H1 (cell line): ENCODE results near the gene RBP7. TPM values are rescaled to one million over a fixed set of nuclear protein-coding genes. Genes with fewer than 3 reads are reported as not detected.

Experiments
- CTCF ChIA-PET: fragments of 300-600 bp; sonication (Branson Sonifier 250); formaldehyde crosslinking; loops from one replicate; lab custom pipeline; 2021; ENCODE audit not compliant: partially characterized antibody; lab: Charles Lee
- POLR2A ChIA-PET: fragments of 300-600 bp; sonication (Branson Sonifier 250); formaldehyde crosslinking; loops from one replicate; lab custom pipeline; 2021; ENCODE audit warnings: inconsistent platforms; ENCODE audit not compliant: partially characterized antibody; lab: Charles Lee
- DNase-seq, 2 experiments: peaks; one replicate each; pipeline versions ENCODE4 v3.0.0 to v3.0.0-alpha.2; 2010 to 2022; ENCODE audit warnings: low spot score in 2 of 2, low read depth in 1 of 2, mixed read lengths in 1 of 2
- FAIRE-seq: peaks from 2 replicates; lab custom pipeline; 2011; peaks lifted over from hg19 to GRCh38; lab: Jason Lieb, UNC
- H2AFZ ChIP-seq: 2 replicates; pipeline ENCODE4 v1.8.1; 2012; ENCODE audit warnings: low read length, inconsistent platforms
- H2AK5ac ChIP-seq: 2 replicates; pipeline ENCODE4 v1.6.1; 2013; ENCODE audit warnings: low read depth, low read length
- H2BK120ac ChIP-seq: replicated peaks from 2 replicates; pipeline ENCODE3; 2013; ENCODE audit warnings: low read depth, low read length, inconsistent platforms
- H2BK12ac ChIP-seq: 2 replicates; pipeline ENCODE4 v1.6.1; 2013; ENCODE audit warnings: low read depth, low read length
- H2BK15ac ChIP-seq: 2 replicates; pipeline ENCODE4 v1.6.1; 2013; ENCODE audit warnings: low read length
- H2BK20ac ChIP-seq: 2 replicates; pipeline ENCODE4 v1.6.1; 2013; ENCODE audit warnings: low read length
- H2BK5ac ChIP-seq: 2 replicates; pipeline ENCODE4 v1.6.1; 2013; ENCODE audit warnings: low read depth, low read length
- H3K14ac ChIP-seq: 2 replicates; pipeline ENCODE4 v1.6.1; 2013; ENCODE audit warnings: inconsistent platforms; ENCODE audit not compliant: insufficient read length
- H3K18ac ChIP-seq: 2 replicates; pipeline ENCODE4 v1.6.1; 2013; ENCODE audit warnings: low read length; ENCODE audit errors: extremely low read depth
- H3K23ac ChIP-seq: 2 replicates; pipeline ENCODE4 v1.6.1; 2013; ENCODE audit warnings: inconsistent platforms; ENCODE audit not compliant: insufficient read length
- H3K23me2 ChIP-seq: 2 replicates; pipeline ENCODE4 v1.6.1; 2013; ENCODE audit warnings: low read depth, low read length
- H3K27ac ChIP-seq: 2 replicates; pipeline ENCODE4 v1.6.1; 2011; ENCODE audit warnings: low read depth, low read length, inconsistent platforms
- H3K27me3 ChIP-seq, 4 experiments: replicated peaks in 1 of 4; 1 replicate in 1 of 4; 2 replicates in 3 of 4; pipeline versions ENCODE4 v1.6.1 to v1.8.1; 2011 to 2013; ENCODE audit warnings: low read length in 3 of 4, mild to moderate bottlenecking in 3 of 4, inconsistent platforms in 2 of 4, mixed read lengths in 2 of 4, moderate library complexity in 1 of 4; ENCODE audit not compliant: control insufficient read depth in 3 of 4, insufficient read depth in 3 of 4; ENCODE audit errors: extremely low read depth in 1 of 4
- H3K36me3 ChIP-seq, 4 experiments: 2 replicates each; pipeline versions ENCODE4 v1.6.1 to v1.8.1; 2011 to 2013; ENCODE audit warnings: mild to moderate bottlenecking in 4 of 4, low read length in 3 of 4, moderate library complexity in 2 of 4, control low read depth in 1 of 4, inconsistent platforms in 1 of 4; ENCODE audit not compliant: insufficient read depth in 4 of 4, control insufficient read depth in 2 of 4
- H3K4ac ChIP-seq: replicated peaks from 2 replicates; pipeline ENCODE3; 2013; ENCODE audit warnings: low read length, low read depth, mixed read lengths, inconsistent platforms; ENCODE audit not compliant: insufficient read length
- H3K4me1 ChIP-seq, 4 experiments: replicated peaks in 1 of 4; 1 replicate in 1 of 4; 2 replicates in 3 of 4; pipeline versions ENCODE4 v1.6.1 to v1.8.1; 2011 to 2013; ENCODE audit warnings: low read length in 3 of 4, inconsistent platforms in 2 of 4, mixed read lengths in 1 of 4; ENCODE audit not compliant: insufficient read depth in 4 of 4, control insufficient read depth in 3 of 4
- H3K4me2 ChIP-seq, 2 experiments: 2 replicates each; pipeline versions ENCODE4 v1.6.1 to v1.8.1; 2011 to 2013; ENCODE audit warnings: low read depth in 2 of 2, low read length in 2 of 2, control low read depth in 1 of 2, inconsistent platforms in 1 of 2, mild to moderate bottlenecking in 1 of 2; ENCODE audit not compliant: insufficient read depth in 1 of 2
- H3K4me3 ChIP-seq, 4 experiments: fragments of 200-600, 300-600 bp in 1 of 4; sonication (generic), shearing (Covaris generic), sonication (Bioruptor Twin) in 1 of 4; 2 replicates each; pipeline versions ENCODE4 v1.5.1 to v1.8.1; 2011 to 2016; ENCODE audit warnings: low read length in 4 of 4, low read depth in 3 of 4, control low read depth in 2 of 4, inconsistent platforms in 2 of 4, mild to moderate bottlenecking in 2 of 4, mixed read lengths in 1 of 4, moderate library complexity in 1 of 4; ENCODE audit not compliant: insufficient read depth in 2 of 4; ENCODE audit errors: extremely low read depth in 1 of 4
- H3K56ac ChIP-seq: replicated peaks from 2 replicates; pipeline ENCODE3; 2013; ENCODE audit warnings: low read depth, mild to moderate bottlenecking, mixed read lengths, low read length, inconsistent platforms; ENCODE audit not compliant: insufficient read length
- H3K79me1 ChIP-seq: 2 replicates; pipeline ENCODE4 v1.6.1; 2013; ENCODE audit warnings: low read depth, low read length, control low read depth
- H3K79me2 ChIP-seq, 2 experiments: 2 replicates each; pipeline versions ENCODE4 v1.6.1 to v1.8.1; 2012 to 2013; ENCODE audit warnings: low read length in 2 of 2, mild to moderate bottlenecking in 2 of 2, inconsistent platforms in 1 of 2; ENCODE audit not compliant: insufficient read depth in 2 of 2, control insufficient read depth in 1 of 2
- H3K9ac ChIP-seq, 4 experiments: replicated peaks in 1 of 4; 1 replicate in 1 of 4; 2 replicates in 3 of 4; pipeline versions ENCODE4 v1.6.1 to v1.8.1; 2011 to 2013; ENCODE audit warnings: low read depth in 3 of 4, low read length in 3 of 4, control low read depth in 2 of 4, mild to moderate bottlenecking in 2 of 4, moderate library complexity in 2 of 4, inconsistent platforms in 1 of 4; ENCODE audit errors: extremely low read depth in 1 of 4
- H3K9me3 ChIP-seq, 2 experiments: 2 replicates each; pipeline versions ENCODE4 v1.6.1 to v1.8.1; 2012 to 2013; ENCODE audit warnings: mild to moderate bottlenecking in 2 of 2, moderate library complexity in 2 of 2, control low read depth in 1 of 2, inconsistent platforms in 1 of 2, low read depth in 1 of 2, low read length in 1 of 2, mixed read lengths in 1 of 2; ENCODE audit not compliant: insufficient read depth in 2 of 2
- H4K20me1 ChIP-seq, 2 experiments: replicated peaks in 1 of 2; 2 replicates each; pipeline versions ENCODE3 to v1.8.1; 2011 to 2013; ENCODE audit warnings: inconsistent platforms in 2 of 2, low read length in 2 of 2, mild to moderate bottlenecking in 1 of 2; ENCODE audit not compliant: insufficient read depth in 2 of 2, control insufficient read depth in 1 of 2
- H4K5ac ChIP-seq: 2 replicates; pipeline ENCODE4 v1.6.1; 2013; ENCODE audit warnings: low read length, low read depth, mixed read lengths, inconsistent platforms; ENCODE audit not compliant: insufficient read length
- H4K8ac ChIP-seq: 2 replicates; pipeline ENCODE4 v1.8.0; 2013; ENCODE audit warnings: mild to moderate bottlenecking, moderate library complexity, low read length, inconsistent platforms; ENCODE audit not compliant: insufficient read depth; ENCODE audit errors: extremely low read depth
- H4K91ac ChIP-seq: replicated peaks from 2 replicates; pipeline ENCODE3; 2013; ENCODE audit warnings: low read length, mixed read lengths, inconsistent platforms; ENCODE audit not compliant: insufficient read length
- BCL11A ChIP-seq, 2 experiments: IDR thresholded peaks; one replicate each; pipeline ENCODE4 v1.6.1; 2011; ENCODE audit warnings: low read depth in 2 of 2, low read length in 2 of 2, mild to moderate bottlenecking in 2 of 2
- CHD1 ChIP-seq: IDR thresholded peaks from 2 replicates; pipeline ENCODE4 v1.6.1; 2012; ENCODE audit warnings: low read depth, low read length, improper control_type of control experiment
- CTBP2 ChIP-seq: IDR thresholded peaks from 2 replicates; pipeline ENCODE4 v1.7.0; 2011; ENCODE audit warnings: borderline replicate concordance, mild to moderate bottlenecking, moderate library complexity, mixed read lengths, low read length; ENCODE audit not compliant: insufficient read depth, insufficient read length
- EP300 ChIP-seq, 2 experiments: IDR thresholded peaks; 1 replicate in 1 of 2; 2 replicates in 1 of 2; pipeline ENCODE4 v1.6.1; 2011 to 2012; ENCODE audit warnings: low read depth in 2 of 2, low read length in 2 of 2, mild to moderate bottlenecking in 2 of 2, borderline replicate concordance in 1 of 2, inconsistent platforms in 1 of 2, moderate library complexity in 1 of 2
- GABPA ChIP-seq: IDR thresholded peaks from 2 replicates; pipeline ENCODE4 v1.6.1; 2011; ENCODE audit warnings: mild to moderate bottlenecking, low read length, moderate library complexity, borderline replicate concordance; ENCODE audit not compliant: insufficient read depth
- JUND ChIP-seq: IDR thresholded peaks from 2 replicates; pipeline ENCODE4 v1.6.1; 2011; ENCODE audit warnings: mild to moderate bottlenecking, improper control_type of control experiment, low read length
- POLR2A ChIP-seq, 2 experiments: IDR thresholded peaks; 1 replicate in 1 of 2; 2 replicates in 1 of 2; pipeline ENCODE4 v1.6.1; 2011; ENCODE audit warnings: low read depth in 2 of 2, low read length in 2 of 2, mild to moderate bottlenecking in 2 of 2; ENCODE audit errors: control extremely low read depth in 1 of 2
- RXRA ChIP-seq: IDR thresholded peaks from 2 replicates; pipeline ENCODE4 v1.6.1; 2011; ENCODE audit warnings: low read depth, mild to moderate bottlenecking, low read length, moderate library complexity; ENCODE audit not compliant: insufficient read depth
- SAP30 ChIP-seq: fragments of 300-600 bp; sonication (generic); IDR thresholded peaks from 2 replicates; pipeline ENCODE4 v1.7.1; 2012; ENCODE audit warnings: low read length, moderate library complexity, mild to moderate bottlenecking, inconsistent platforms; ENCODE audit not compliant: insufficient read depth, insufficient replicate concordance
- SIRT6 ChIP-seq: IDR thresholded peaks from one replicate; pipeline ENCODE4 v1.7.1; 2012; ENCODE audit warnings: low read length, inconsistent platforms
- SP1 ChIP-seq: IDR thresholded peaks from 2 replicates; pipeline ENCODE4 v1.6.1; 2011; ENCODE audit warnings: low read depth, low read length
- TBP ChIP-seq: IDR thresholded peaks from 2 replicates; pipeline ENCODE4 v1.6.1; 2011; ENCODE audit warnings: low read depth, low read length, improper control_type of control experiment
- TEAD4 ChIP-seq: IDR thresholded peaks from 2 replicates; pipeline ENCODE4 v1.6.1; 2012; ENCODE audit warnings: low read depth, low read length, inconsistent platforms, mixed read lengths
- YY1 ChIP-seq: IDR thresholded peaks from 2 replicates; pipeline ENCODE4 v1.6.1; 2011; ENCODE audit warnings: low read depth, mild to moderate bottlenecking, low read length
- WGBS, 2 experiments: shearing (Covaris generic) in 1 of 2; methylation state at CpG; one replicate each; pipeline versions ENCODE4 v1.1.6 to v1.1.7; 2013 to 2015; ENCODE audit warnings: low lambda C conversion rate in 2 of 2, mixed read lengths in 2 of 2, inconsistent platforms in 1 of 2, low coverage in 1 of 2, missing lambda C conversion rate in 1 of 2; ENCODE audit not compliant: insufficient replicate concordance in 2 of 2, insufficient coverage in 1 of 2, insufficient read length in 1 of 2; ENCODE audit errors: extremely low coverage in 1 of 2, missing lambda C conversion rate in 1 of 2; 5-methylcytosine and 5-hydroxymethylcytosine counted together
- polyA plus RNA-seq, 7 experiments: library from polyadenylated mRNA; depleted of rRNA in 3 of 7; stranded (reverse) in 5 of 7; unstranded in 2 of 7; fragments of >200 nt in 5 of 7; fragments of 200-250 nt in 2 of 7; gene quantifications; 1 replicate in 5 of 7; 2 replicates in 1 of 7; 4 replicates in 1 of 7; pipeline versions ENCODE4 v1.2.1 to v1.2.3, GENCODE V29; 2011 to 2013; ENCODE audit warnings: missing spikeins in 2 of 7, mixed read lengths in 2 of 7
- total RNA-seq: library from RNA; stranded (reverse); fragmentation: NEBNext Ultra II Directional; extraction: Animal tissue kit (Norgen Biotek cat#: 25700); gene quantifications from 2 replicates; pipeline ENCODE4 v1.2.1, GENCODE V29; 2021
- TF ChIP-seq, protein P1 (sequence below): IDR thresholded peaks from 2 replicates; pipeline ENCODE4 v1.6.1; 2012; ENCODE audit warnings: inconsistent platforms

Gene RBP7
- total and polyA plus RNA-seq, 2 of the 8 experiments (the other 6 are each of a cell fraction or from before 2014, with no cell fraction given): 5.7 to 7.2 TPM

DNA sequence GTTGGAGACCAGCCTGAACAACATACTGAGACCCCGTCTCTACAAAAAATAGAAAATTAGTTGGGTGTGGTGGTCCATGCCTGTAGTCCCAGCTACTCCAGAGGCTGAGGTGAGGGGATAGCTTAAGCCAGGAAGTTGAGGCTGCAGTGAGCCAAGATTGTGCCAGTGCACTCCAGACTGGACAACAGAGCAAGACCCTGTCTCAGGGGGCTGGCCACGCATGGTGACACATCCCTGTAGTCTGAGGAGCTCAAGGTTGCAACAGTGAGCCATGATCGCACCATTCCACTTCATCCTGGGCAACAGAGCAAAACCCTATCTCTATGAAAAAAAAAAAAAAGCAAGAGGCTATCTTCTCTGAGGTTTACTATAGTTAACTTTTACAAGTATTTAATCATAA is 23.1 kb downstream of the RBP7 start:
- H3K18ac ChIP-seq: no peak overlapping the region
- H2AFZ ChIP-seq: no peak overlapping the region
- H4K5ac ChIP-seq: no peak overlapping the region
- no peaks in the 10 kb centered on the region for H3K27me3 ChIP-seq
- no peaks in the 10 kb centered on the region for H3K23me2 ChIP-seq
- H2AK5ac ChIP-seq: no peak overlapping the region
- no peak overlapping the region for H3K14ac ChIP-seq
- no peak overlapping the region for H4K91ac ChIP-seq
- H4K20me1 ChIP-seq: no peaks in the 10 kb centered on the region
- H3K79me2 ChIP-seq: no peaks in the 10 kb centered on the region
- ChIA-PET CTCF (interaction anchor here (0.6 to 0.8 kb wide), 2 partner anchors 16 to 71 kb away, joined by 3 read pairs; no protein-coding TSS in a partner anchor), POLR2A (no interaction called here)
- no peak overlapping the region for H3K23ac ChIP-seq
- H3K4ac ChIP-seq: no peak overlapping the region
- H3K4me3 ChIP-seq: no peak overlapping the region
- no peak overlapping the region for H2BK20ac ChIP-seq
- no peaks in the 10 kb centered on the region for H3K4me1 ChIP-seq
- no peak overlapping the region for H3K56ac ChIP-seq
- no peak overlapping the region for H2BK12ac ChIP-seq
- H4K8ac ChIP-seq: no peak overlapping the region
- FAIRE-seq: no peak
- DNase-seq: no peak
- H2BK15ac ChIP-seq: no peak overlapping the region
- H3K9ac ChIP-seq: no peak overlapping the region
- no peaks in the 10 kb centered on the region for H3K36me3 ChIP-seq
- H2BK120ac ChIP-seq: no peak overlapping the region
- H3K4me2 ChIP-seq: no peak overlapping the region
- no peaks in the 10 kb centered on the region for H3K9me3 ChIP-seq
- H3K79me1 ChIP-seq: no peaks in the 10 kb centered on the region
- WGBS, 2 experiments: 97% methylated on average over 3 of the region's 3 CpGs; no CpG with 5 or more reads in 1 of the 2 experiments
- no peak overlapping the region for H3K27ac ChIP-seq
- H2BK5ac ChIP-seq: no peak overlapping the region
- TF ChIP-seq JUND (no peak), CHD1 (no peak), POLR2A (IDR thresholded peaks at IDR 0.05; ENCODE audit: control extremely low read depth in 1 of 2, low read depth in 2 of 2, low read length in 2 of 2) (no peak), CTBP2 (no peak), EP300 (IDR thresholded peaks at IDR 0.05; ENCODE audit: borderline replicate concordance in 1 of 2, low read depth in 2 of 2, low read length in 2 of 2) (no peak), SP1 (no peak), BCL11A (IDR thresholded peaks at IDR 0.05; ENCODE audit: low read depth in 2 of 2, low read length in 2 of 2) (no peak), RXRA (no peak), TBP (no peak), GABPA (no peak), SAP30 (no peak), YY1 (no peak), SIRT6 (no peak), TEAD4 (no peak)
- TF ChIP-seq, protein P1, sequence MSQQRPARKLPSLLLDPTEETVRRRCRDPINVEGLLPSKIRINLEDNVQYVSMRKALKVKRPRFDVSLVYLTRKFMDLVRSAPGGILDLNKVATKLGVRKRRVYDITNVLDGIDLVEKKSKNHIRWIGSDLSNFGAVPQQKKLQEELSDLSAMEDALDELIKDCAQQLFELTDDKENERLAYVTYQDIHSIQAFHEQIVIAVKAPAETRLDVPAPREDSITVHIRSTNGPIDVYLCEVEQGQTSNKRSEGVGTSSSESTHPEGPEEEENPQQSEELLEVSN: no peak
